GM23248 (cell line): ENCODE measurements around the gene UBALD1.

Source experiments
- EZH2 ChIP-seq: fragments of 200-600 bp; sonication (generic); IDR thresholded peaks from 2 replicates; pipeline ENCODE4 v1.6.1; 2018; ENCODE audit warnings: antibody characterized with exemption, mild to moderate bottlenecking; ENCODE audit not compliant: insufficient read depth, poor library complexity, severe bottlenecking
- EZH2phosphoT487 ChIP-seq: fragments of 200-600 bp; sonication (generic); IDR thresholded peaks from 2 replicates; pipeline ENCODE4 v1.6.1; 2018; ENCODE audit warnings: antibody characterized with exemption, moderate library complexity, mild to moderate bottlenecking, low read depth; ENCODE audit not compliant: insufficient read depth

DNA sequence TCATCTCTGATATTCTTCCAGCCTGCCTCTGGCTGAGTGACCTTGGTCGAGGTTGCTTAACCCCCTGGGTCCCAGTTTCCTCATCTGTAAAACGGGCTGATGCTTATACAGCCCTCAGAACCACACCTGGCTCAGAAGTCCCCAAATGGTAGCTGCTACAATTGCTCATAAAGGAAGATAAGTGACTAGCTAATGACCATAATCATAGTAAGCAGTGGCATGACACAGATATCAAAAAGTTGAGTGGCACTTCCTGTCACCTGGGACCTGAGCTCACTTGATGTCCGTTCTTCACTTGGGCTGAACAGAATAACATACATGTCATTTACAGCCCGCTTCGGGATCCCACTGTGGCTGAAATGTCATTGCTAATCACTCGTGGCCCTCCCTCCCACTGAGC, 11.7 kb upstream of the UBALD1 start:
- TF ChIP-seq EZH2 = no peak
- no peak for TF ChIP-seq EZH2phosphoT487
